HEK293 (cell line): ENCODE data around the gene ZNF41.

Experiments
- ATF2 ChIP-seq: fragments of 450-650 bp; formaldehyde crosslinking; IDR thresholded peaks from 2 replicates; pipeline ENCODE4 v1.5.1; 2016; ENCODE audit warnings: missing biosample characterization, missing genetic modification characterization, low read depth
- CTCF ChIP-seq: fragments of 450-650 bp; formaldehyde crosslinking; IDR thresholded peaks from 2 replicates; pipeline ENCODE4 v1.5.1; 2016; ENCODE audit warnings: missing biosample characterization, missing genetic modification characterization
- PBX3 ChIP-seq: sonication (generic); formaldehyde crosslinking; IDR thresholded peaks from 2 replicates; pipeline ENCODE4 v1.8.1; 2022; ENCODE audit warnings: mild to moderate bottlenecking, moderate library complexity, missing genetic modification reagents
- SCRT2 ChIP-seq: fragments of 450-650 bp; formaldehyde crosslinking; IDR thresholded peaks from 2 replicates; pipeline ENCODE4 v1.5.1; 2016; ENCODE audit warnings: missing biosample characterization, missing genetic modification characterization
- ZBTB11 ChIP-seq: fragments of 450-650 bp; formaldehyde crosslinking; conservative IDR thresholded peaks from 2 replicates; pipeline ENCODE4 v1.5.1; 2016; ENCODE audit warnings: low read depth, missing biosample characterization, missing genetic modification characterization
- ZBTB21 ChIP-seq: fragments of 450-650 bp; formaldehyde crosslinking; IDR thresholded peaks from 2 replicates; pipeline ENCODE4 v1.5.1; 2017; ENCODE audit warnings: missing biosample characterization, missing genetic modification characterization
- ZBTB26 ChIP-seq: fragments of 450-650 bp; formaldehyde crosslinking; optimal IDR thresholded peaks from 2 replicates; pipeline ENCODE3; 2016; ENCODE audit warnings: missing biosample characterization, mild to moderate bottlenecking, missing genetic modification characterization
- ZNF350 ChIP-seq: fragments of 450-650 bp; formaldehyde crosslinking; IDR thresholded peaks from 2 replicates; pipeline ENCODE4 v1.5.0; 2017; ENCODE audit warnings: missing biosample characterization, mild to moderate bottlenecking, missing genetic modification characterization
- ZNF501 ChIP-seq: fragments of 450-650 bp; formaldehyde crosslinking; IDR thresholded peaks from 2 replicates; pipeline ENCODE4 v1.5.1; 2016; ENCODE audit warnings: missing biosample characterization, missing genetic modification characterization

- TF ChIP-seq SCRT2 (tag by site-specific recombination) = no peak
- no peak for TF ChIP-seq CTCF
- TF ChIP-seq ZBTB11 (tag by site-specific recombination) = no peak
- TF ChIP-seq ZBTB21 = no peak
- TF ChIP-seq PBX3 (CRISPR knock-in tag) = no peak
- no peak for TF ChIP-seq ZNF350 (tag by site-specific recombination)
- no peak for TF ChIP-seq ZBTB26 (tag by site-specific recombination)
- no peak for TF ChIP-seq ATF2 (tag by site-specific recombination)
- TF ChIP-seq ZNF501 (tag by site-specific recombination) = no peak
Observed at GRCh38 chrX:47413179-47413594, 69.8 kb downstream of the ZNF41 start.
